ENCODE data around the gene MAST4. TPM values are rescaled to one million over a fixed set of nuclear protein-coding genes. Genes with fewer than 3 reads are reported as not detected.

MAST4 gene
- total RNA-seq, 5 donors from 2014 or later (not counting 1 experiment from before 2014, with no cell fraction given) = 26.1 to 35.5 (median 32.0) TPM

GRCh38 chr5:67193439-67193807, 597.2 kb downstream of the MAST4 start:
- WGBS (ENCODE audit: insufficient coverage) = 100% methylated on average over 1 of the region's 2 CpGs
- H3K4me3 Mint-ChIP-seq = no peak overlapping the region
- no peak overlapping the region for H3K27ac Mint-ChIP-seq

GRCh38 chr5:67194166-67194565, 598.0 kb downstream of the MAST4 start:
- ChIA-PET CTCF (no interaction called here), POLR2A (no interaction called here)
- Histone ChIP-seq H3K27me3 (replicated peaks in 1 of 2; ENCODE audit: control insufficient read depth in 2 of 2, extremely low read depth in 1 of 2, insufficient read depth in 2 of 2, low read length in 1 of 2) (no peaks in the 10 kb centered on the region), H3K36me3 (ENCODE audit: control insufficient read depth in 2 of 2, extremely low read depth in 1 of 2, insufficient read depth in 1 of 2, low read length in 1 of 2) (no peaks in the 10 kb centered on the region), H3K27ac (ENCODE audit: low read length) (no peak overlapping the region), H3K4me1 (ENCODE audit: control insufficient read depth in 1 of 2, extremely low read depth in 1 of 2, insufficient read depth in 2 of 2, low read length in 2 of 2) (peaks cover 2 to 5% of the 10 kb centered on the region in 2 experiments), H3K9me3 (no peaks in the 10 kb centered on the region), H3K4me3 (ENCODE audit: control insufficient read depth in 1 of 2, extremely low read depth in 1 of 2, low read length in 1 of 2) (no peak overlapping the region)
- Mint-ChIP-seq H3K9me3 (peaks cover 4 to 6% (median 5%) of the 10 kb centered on the region in 3 donors), H3K4me3 (no peak overlapping the region), H3K4me1 (peaks cover 20 to 67% (median 58%) of the 10 kb centered on the region in 3 donors), H3K36me3 (peaks cover 6% of the 10 kb centered on the region), H3K27me3 (no peaks in the 10 kb centered on the region), H3K27ac (peak overlapping the region in 1 of 2 donors; percentile 8)
- WGBS (ENCODE audit: insufficient coverage) = no CpG with 5 or more reads among the region's 3 CpGs
- ATAC-seq (replicated peaks in 1 of 4) = no peak
- no peak for DNase-seq

More at GRCh38 chr5:67193439-67193807, 597.2 kb downstream of the MAST4 start:
- Histone ChIP-seq H3K9me3 (no peaks in the 10 kb centered on the region), H3K4me1 (ENCODE audit: control insufficient read depth in 1 of 2, extremely low read depth in 1 of 2, insufficient read depth in 2 of 2, low read length in 2 of 2) (peaks cover 3 to 12% of the 10 kb centered on the region in 2 experiments), H3K4me3 (ENCODE audit: control insufficient read depth in 1 of 2, extremely low read depth in 1 of 2, low read length in 1 of 2) (no peak overlapping the region), H3K27me3 (replicated peaks in 1 of 2; ENCODE audit: control insufficient read depth in 2 of 2, extremely low read depth in 1 of 2, insufficient read depth in 2 of 2, low read length in 1 of 2) (no peaks in the 10 kb centered on the region), H3K36me3 (ENCODE audit: control insufficient read depth in 2 of 2, extremely low read depth in 1 of 2, insufficient read depth in 1 of 2, low read length in 1 of 2) (no peaks in the 10 kb centered on the region), H3K27ac (ENCODE audit: low read length) (no peak overlapping the region)
- Mint-ChIP-seq H3K4me1 (peaks cover 20 to 67% (median 58%) of the 10 kb centered on the region in 3 donors), H3K9me3 (peaks cover 0 to 4% (median 0%) of the 10 kb centered on the region in 3 donors), H3K36me3 (no peaks in the 10 kb centered on the region), H3K27me3 (no peaks in the 10 kb centered on the region)
- no peak for DNase-seq
- ATAC-seq (replicated peaks in 1 of 4) = no peak
- ChIA-PET POLR2A (no interaction called here), CTCF (no interaction called here)

GRCh38 chr5:67195406-67196275, 599.4 kb downstream of the MAST4 start:
- Mint-ChIP-seq H3K4me1 (peaks cover 22 to 69% (median 55%) of the 10 kb centered on the region in 3 donors), H3K9me3 (peaks cover 4 to 6% (median 6%) of the 10 kb centered on the region in 3 donors), H3K27me3 (no peaks in the 10 kb centered on the region), H3K4me3 (peak overlapping the region in 1 of 3 donors; percentile 61), H3K27ac (peak overlapping the region in 1 of 2 donors; percentile 2), H3K36me3 (peaks cover 6% of the 10 kb centered on the region)
- POLR2A ChIA-PET = no interaction called here
- WGBS (ENCODE audit: insufficient coverage) = 88% methylated on average over 2 of the region's 7 CpGs
- H3K9me3 ChIP-seq = no peaks in the 10 kb centered on the region
- CTCF ChIA-PET = no interaction called here
- peaks cover 4% of the 10 kb centered on the region in 2 experiments for H3K4me1 ChIP-seq (ENCODE audit: control insufficient read depth in 1 of 2, extremely low read depth in 1 of 2, insufficient read depth in 2 of 2, low read length in 2 of 2)
- no peaks in the 10 kb centered on the region for H3K27me3 ChIP-seq (replicated peaks in 1 of 2; ENCODE audit: control insufficient read depth in 2 of 2, extremely low read depth in 1 of 2, insufficient read depth in 2 of 2, low read length in 1 of 2)
- no peak overlapping the region for H3K27ac ChIP-seq (ENCODE audit: low read length)
- DNase-seq = no peak
- no peak overlapping the region for H3K4me3 ChIP-seq (ENCODE audit: control insufficient read depth in 1 of 2, extremely low read depth in 1 of 2, low read length in 1 of 2)
- no peaks in the 10 kb centered on the region for H3K36me3 ChIP-seq (ENCODE audit: control insufficient read depth in 2 of 2, extremely low read depth in 1 of 2, insufficient read depth in 1 of 2, low read length in 1 of 2)
- ATAC-seq (replicated peaks in 1 of 4) = no peak

- Mint-ChIP-seq H3K27me3 (no peaks in the 10 kb centered on the region), H3K4me3 (peak within 1 kb of the TSS in 1 of 3 donors; percentile 61), H3K9me3 (peaks cover 10 to 12% (median 10%) of the 10 kb centered on the region in 3 donors), H3K36me3 (peaks cover 11% of the 10 kb centered on the region), H3K27ac (peak within 1 kb of the TSS in 1 of 2 donors; percentile 57), H3K4me1 (peaks cover 26 to 74% (median 61%) of the 10 kb centered on the region in 3 donors)
- Histone ChIP-seq H3K4me1 (ENCODE audit: control insufficient read depth in 1 of 2, extremely low read depth in 1 of 2, insufficient read depth in 2 of 2, low read length in 2 of 2) (peaks cover 4 to 7% of the 10 kb centered on the region in 2 experiments), H3K27me3 (replicated peaks in 1 of 2; ENCODE audit: control insufficient read depth in 2 of 2, extremely low read depth in 1 of 2, insufficient read depth in 2 of 2, low read length in 1 of 2) (no peaks in the 10 kb centered on the region), H3K36me3 (ENCODE audit: control insufficient read depth in 2 of 2, extremely low read depth in 1 of 2, insufficient read depth in 1 of 2, low read length in 1 of 2) (no peaks in the 10 kb centered on the region), H3K4me3 (ENCODE audit: control insufficient read depth in 1 of 2, extremely low read depth in 1 of 2, low read length in 1 of 2) (no peak within 1 kb of the TSS), H3K9me3 (no peaks in the 10 kb centered on the region), H3K27ac (ENCODE audit: low read length) (no peak within 1 kb of the TSS)
- POLR2A ChIA-PET = interaction anchor here in 1 of 2 donors (0.6 kb wide), 1 partner anchor 1751 kb away, joined by 3 read pairs; no protein-coding TSS in a partner anchor
- DNase-seq = no peak
- CTCF ChIA-PET = no interaction called here
- WGBS (ENCODE audit: insufficient coverage) = 67% methylated on average over 1 of the region's 5 CpGs
- ATAC-seq (replicated peaks in 1 of 4) = no peak
Measured at GRCh38 chr5:67196537-67197059, 600.4 kb downstream of the MAST4 start, which contains the start of gene CD180. Gene CD180, minus strand, starts transcription at chr5:67196799. Its CDS starts 158 bp downstream, at chr5:67196641.

GRCh38 chr5:67197536-67197935, 601.3 kb downstream of the MAST4 start:
- DNase-seq (no peak), ATAC-seq (replicated peaks in 1 of 4) (no peak)
- Histone ChIP-seq H3K27ac (ENCODE audit: low read length) (no peak overlapping the region), H3K9me3 (no peaks in the 10 kb centered on the region), H3K4me1 (ENCODE audit: control insufficient read depth in 1 of 2, extremely low read depth in 1 of 2, insufficient read depth in 2 of 2, low read length in 2 of 2) (peaks cover 11 to 13% of the 10 kb centered on the region in 2 experiments), H3K36me3 (ENCODE audit: control insufficient read depth in 2 of 2, extremely low read depth in 1 of 2, insufficient read depth in 1 of 2, low read length in 1 of 2) (no peaks in the 10 kb centered on the region), H3K27me3 (replicated peaks in 1 of 2; ENCODE audit: control insufficient read depth in 2 of 2, extremely low read depth in 1 of 2, insufficient read depth in 2 of 2, low read length in 1 of 2) (no peaks in the 10 kb centered on the region), H3K4me3 (ENCODE audit: control insufficient read depth in 1 of 2, extremely low read depth in 1 of 2, low read length in 1 of 2) (no peak overlapping the region)
- Mint-ChIP-seq H3K4me3 (no peak overlapping the region), H3K9me3 (peaks cover 5 to 12% (median 10%) of the 10 kb centered on the region in 3 donors), H3K4me1 (peaks cover 33 to 81% (median 69%) of the 10 kb centered on the region in 3 donors), H3K27ac (peak overlapping the region in 1 of 2 donors; percentile 57), H3K36me3 (peaks cover 11% of the 10 kb centered on the region), H3K27me3 (no peaks in the 10 kb centered on the region)
- ChIA-PET CTCF (no interaction called here), POLR2A (interaction anchor here in 1 of 2 donors (0.6 kb wide), 1 partner anchor 1750 kb away, joined by 3 read pairs; no protein-coding TSS in a partner anchor)
- no CpG with 5 or more reads among the region's 1 CpG for WGBS (ENCODE audit: insufficient coverage)

GRCh38 chr5:67198917-67199316, 602.7 kb downstream of the MAST4 start:
- ChIA-PET CTCF (no interaction called here), POLR2A (no interaction called here)
- Mint-ChIP-seq H3K27me3 (no peaks in the 10 kb centered on the region), H3K36me3 (peaks cover 11% of the 10 kb centered on the region), H3K4me3 (peak overlapping the region in 1 of 3 donors; percentile 22), H3K9me3 (peaks cover 5 to 12% (median 10%) of the 10 kb centered on the region in 3 donors), H3K27ac (peak overlapping the region; percentile 4 to 28), H3K4me1 (peaks cover 41 to 83% (median 81%) of the 10 kb centered on the region in 3 donors)
- ATAC-seq (replicated peaks in 1 of 4) (no peak), DNase-seq (no peak)
- no CpG with 5 or more reads among the region's 1 CpG for WGBS (ENCODE audit: insufficient coverage)
- no peaks in the 10 kb centered on the region for H3K36me3 ChIP-seq (ENCODE audit: control insufficient read depth in 2 of 2, extremely low read depth in 1 of 2, insufficient read depth in 1 of 2, low read length in 1 of 2)
- no peaks in the 10 kb centered on the region for H3K27me3 ChIP-seq (replicated peaks in 1 of 2; ENCODE audit: control insufficient read depth in 2 of 2, extremely low read depth in 1 of 2, insufficient read depth in 2 of 2, low read length in 1 of 2)
- H3K4me3 ChIP-seq (ENCODE audit: control insufficient read depth in 1 of 2, extremely low read depth in 1 of 2, low read length in 1 of 2) = no peak overlapping the region
- H3K4me1 ChIP-seq (ENCODE audit: control insufficient read depth in 1 of 2, extremely low read depth in 1 of 2, insufficient read depth in 2 of 2, low read length in 2 of 2) = peaks cover 20 to 25% of the 10 kb centered on the region in 2 experiments
- H3K27ac ChIP-seq (ENCODE audit: low read length) = no peak overlapping the region
- H3K9me3 ChIP-seq = no peaks in the 10 kb centered on the region
